Thyroid gland (tissue), 4 donors: ENCODE results near the gene NEMF.

ENCODE experiments used
- CTCF ChIP-seq, 6 experiments: fragments of 200-600 bp in 3 of 6; fragments of 450-650 bp in 3 of 6; sonication (generic) in 3 of 6; IDR thresholded peaks; one replicate each; pipeline ENCODE4 v1.5.1; 2016 to 2019; ENCODE audit warnings: antibody characterized with exemption in 6 of 6, mild to moderate bottlenecking in 2 of 6, inconsistent platforms in 1 of 6, moderate library complexity in 1 of 6
- POLR2A ChIP-seq, 2 donors: fragments of 450-650 bp; IDR thresholded peaks; one replicate each; pipeline ENCODE4 v1.6.1; 2017; ENCODE audit warnings: antibody characterized with exemption in 2 of 2, mild to moderate bottlenecking in 2 of 2, moderate library complexity in 1 of 2

GRCh38 chr14:49882826-49883694 lies 30.5 kb upstream of the NEMF start:
- TF ChIP-seq POLR2A (IDR thresholded peaks at IDR 0.05) (no peak), CTCF (IDR thresholded peaks at IDR 0.05) (no peak)
